Fibroblast of lung (primary cell): Measurements from ENCODE around the gene LRSAM1.

Source experiments
- CTCF ChIP-seq, 2 donors: IDR thresholded peaks in 1 of 2; conservative IDR thresholded peaks in 1 of 2; 1 replicate in 1 of 2; 2 replicates in 1 of 2; pipeline ENCODE4 v1.5.1; 2011 to 2012; ENCODE audit warnings: low read length in 2 of 2, control low read depth in 1 of 2, inconsistent platforms in 1 of 2, low read depth in 1 of 2, mild to moderate bottlenecking in 1 of 2
- EZH2 ChIP-seq: IDR thresholded peaks from 2 replicates; pipeline ENCODE4 v1.5.1; 2012; ENCODE audit warnings: low read length, control low read depth, mild to moderate bottlenecking; ENCODE audit errors: missing control alignments

- TF ChIP-seq CTCF (conservative IDR thresholded peaks at IDR 0.05 in 1 of 2, IDR thresholded peaks at IDR 0.05 in 1 of 2; ENCODE audit: low read depth in 1 of 2, low read length in 2 of 2) (no peak), EZH2 (no peak)
These were observed 68.2 kb downstream of the LRSAM1 start for GRCh38 chr9:127519301-127520166.
